Measurements from ENCODE around the gene GGA3. TPM values are rescaled to one million over a fixed set of nuclear protein-coding genes. Genes with fewer than 3 reads are reported as not detected.
A peak's percentile ranks its signal among the peaks of the same experiment; 100 is the strongest.
"Not testable (repeated sequence)": the region's sequence is repeated elsewhere in the genome, so short reads cannot be mapped to it uniquely, and the experiment has no call there.

Gene GGA3
- total RNA-seq, 1 donor from 2014 or later, result 20.6 TPM

DNA sequence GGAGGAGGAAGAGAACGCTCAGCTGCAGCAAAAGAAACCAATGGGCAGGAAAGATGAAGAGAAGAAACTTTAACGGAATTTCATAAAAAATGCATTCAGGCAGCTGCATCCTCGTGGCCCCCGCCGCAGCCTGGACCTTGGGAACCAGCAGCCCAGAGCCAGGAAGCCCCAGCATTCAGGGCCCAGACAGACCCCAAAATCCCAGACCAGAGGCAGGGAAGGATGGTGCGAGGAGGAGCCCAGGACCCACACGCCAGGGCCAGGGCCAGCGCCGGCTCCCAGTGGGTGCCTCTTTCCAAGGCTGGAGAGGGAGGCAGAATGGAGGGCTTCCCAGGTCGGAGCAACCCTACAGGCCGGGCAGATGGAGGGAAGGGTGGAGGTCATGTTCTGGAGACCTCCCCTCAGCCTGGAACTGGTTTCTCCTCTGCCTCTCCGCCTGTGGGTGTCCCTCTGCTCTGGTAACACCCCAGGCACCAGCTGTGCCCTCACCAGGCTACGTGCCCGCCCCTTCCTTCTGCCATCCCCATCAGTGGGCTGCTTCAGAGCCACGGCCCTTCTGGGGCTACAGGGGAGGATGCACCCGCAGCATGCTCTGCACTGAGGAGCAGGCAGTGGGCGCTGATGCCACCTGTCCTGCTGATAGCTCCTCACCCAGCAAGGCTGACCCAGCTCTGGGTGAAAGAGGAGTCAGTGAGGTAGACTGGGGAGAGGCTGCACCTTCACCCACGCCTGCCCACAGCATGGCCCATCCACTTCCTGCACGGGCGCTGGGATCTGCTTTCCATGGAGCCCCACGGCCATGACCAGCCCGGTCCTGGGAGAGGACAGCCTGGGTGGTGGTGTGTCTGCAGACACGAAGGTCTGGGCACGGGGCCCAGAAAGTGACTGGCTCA is 10.8 kb upstream of the GGA3 start:
- no peak for ATAC-seq

- peak; percentile 79 for ATAC-seq
These were observed 10.0 kb upstream of the GGA3 start for GRCh38 chr17:75271233-75271954.

GRCh38 chr17:75270966-75271232 is 9.5 kb upstream of the GGA3 start, which contains the start of gene MIF4GD:
Gene MIF4GD, minus strand, starts transcription at chr17:75271231. Its CDS starts 1,036 bp downstream, at chr17:75270195.
- ATAC-seq, result no peak

DNA sequence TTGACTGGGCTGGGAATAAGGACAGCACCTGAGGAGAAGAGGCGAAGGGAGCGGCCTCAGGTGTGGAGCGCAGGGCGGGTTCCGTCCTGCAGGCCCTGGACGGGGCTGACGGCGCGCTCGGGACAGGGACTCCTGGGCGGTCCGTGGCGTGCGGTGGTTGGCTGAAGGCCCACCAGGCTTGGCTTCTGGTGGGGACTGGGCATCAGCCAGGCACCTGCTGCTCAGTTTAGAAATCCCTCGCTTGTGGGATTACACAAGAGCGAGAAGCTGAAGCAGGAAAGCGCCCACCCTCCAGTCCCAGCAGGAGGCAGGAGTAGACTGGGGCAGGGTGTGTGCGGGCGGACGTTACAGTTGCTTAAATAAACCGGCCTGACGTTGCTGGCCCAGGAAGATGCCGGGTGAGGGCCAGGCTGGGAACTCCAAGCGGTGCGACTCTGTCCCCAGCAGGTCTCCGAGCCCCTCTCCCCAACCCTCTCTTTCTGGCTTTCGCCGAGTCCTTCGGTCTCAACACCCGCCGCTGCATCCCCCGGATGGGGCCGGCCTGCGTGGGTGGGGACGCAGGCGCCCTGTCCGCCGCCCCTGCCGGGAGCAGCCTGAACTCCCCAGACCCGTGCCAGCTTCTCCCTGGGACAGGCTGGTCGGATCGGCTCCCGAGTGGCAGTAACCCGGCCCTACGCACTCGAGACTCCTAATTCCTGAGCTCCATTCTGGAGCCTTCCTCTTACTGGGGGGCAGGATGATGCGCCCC is 9.0 kb upstream of the GGA3 start:
- peak; percentile 51 for ATAC-seq

DNA sequence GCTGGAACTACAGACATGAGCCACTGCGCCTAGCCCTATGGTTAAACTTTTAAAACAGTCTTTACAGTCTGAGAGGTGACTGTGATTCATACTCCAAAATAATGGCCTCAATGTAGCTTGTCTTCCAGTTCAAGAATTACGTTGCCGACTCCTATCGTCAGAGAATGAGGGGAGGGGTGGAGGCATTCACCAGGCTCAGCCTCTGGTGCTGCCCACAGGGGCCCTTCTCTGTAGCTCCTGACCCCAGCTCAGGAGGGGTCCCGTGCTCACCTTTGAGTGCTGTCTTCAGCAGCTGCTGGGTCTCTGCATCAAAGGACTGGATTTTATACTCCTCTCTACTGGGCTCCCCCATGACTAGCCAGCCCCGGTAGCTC is 8.4 kb upstream of the GGA3 start:
- ATAC-seq, result no peak

DNA sequence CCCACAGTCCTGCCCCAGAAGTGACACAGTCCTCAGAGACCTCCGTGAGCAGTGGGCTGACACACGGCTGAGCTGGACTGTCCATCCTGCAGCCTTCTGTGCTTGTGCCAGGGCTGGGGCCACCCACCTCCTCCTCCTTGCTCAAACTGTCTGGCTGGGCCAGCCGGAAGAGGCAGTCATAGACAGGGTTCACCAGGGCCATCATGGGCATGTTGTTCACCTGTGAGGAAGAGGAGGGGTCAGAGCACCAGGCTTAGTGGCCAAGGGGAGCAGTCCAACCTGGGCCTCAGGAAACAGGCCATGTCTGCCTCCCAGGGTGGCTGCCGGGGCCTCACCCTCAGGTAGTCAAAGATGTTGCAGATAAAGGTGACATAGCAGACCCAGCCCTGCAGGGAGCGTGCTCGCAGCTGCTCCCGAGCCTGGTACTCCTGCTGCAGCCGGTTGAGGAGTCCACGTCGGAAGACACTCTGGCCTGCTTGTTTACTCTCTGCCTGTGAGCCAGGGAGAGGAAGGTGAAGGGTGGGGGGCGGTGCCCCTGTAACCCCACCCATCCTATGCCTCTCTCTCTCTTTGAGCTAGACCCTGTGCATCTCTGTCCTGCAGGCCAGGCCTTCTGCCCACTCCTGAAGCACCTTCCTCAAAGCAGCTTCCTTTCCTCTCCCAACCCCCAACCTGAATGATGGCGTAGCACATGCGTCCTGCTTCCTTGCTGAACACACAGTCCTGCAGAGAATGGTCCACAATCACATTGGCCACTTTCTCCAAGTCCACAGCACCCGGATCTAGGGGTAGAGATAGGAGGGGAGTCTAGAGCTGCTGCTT is 6.2 kb upstream of the GGA3 start:
- ATAC-seq, result no peak

DNA sequence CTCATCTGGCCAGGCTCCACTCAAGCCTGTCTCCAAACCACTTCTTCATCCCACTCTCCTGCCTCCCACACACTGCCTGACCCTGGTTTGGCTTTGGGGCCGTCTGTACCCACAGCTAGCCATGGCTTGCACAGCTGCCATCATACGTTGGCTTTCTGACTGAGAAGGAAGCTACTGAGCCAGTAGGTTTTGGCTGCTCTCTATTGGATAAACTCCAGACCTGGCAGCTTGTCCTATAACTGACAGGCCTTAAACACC is 5.7 kb upstream of the GGA3 start:
- ATAC-seq, result no peak

DNA sequence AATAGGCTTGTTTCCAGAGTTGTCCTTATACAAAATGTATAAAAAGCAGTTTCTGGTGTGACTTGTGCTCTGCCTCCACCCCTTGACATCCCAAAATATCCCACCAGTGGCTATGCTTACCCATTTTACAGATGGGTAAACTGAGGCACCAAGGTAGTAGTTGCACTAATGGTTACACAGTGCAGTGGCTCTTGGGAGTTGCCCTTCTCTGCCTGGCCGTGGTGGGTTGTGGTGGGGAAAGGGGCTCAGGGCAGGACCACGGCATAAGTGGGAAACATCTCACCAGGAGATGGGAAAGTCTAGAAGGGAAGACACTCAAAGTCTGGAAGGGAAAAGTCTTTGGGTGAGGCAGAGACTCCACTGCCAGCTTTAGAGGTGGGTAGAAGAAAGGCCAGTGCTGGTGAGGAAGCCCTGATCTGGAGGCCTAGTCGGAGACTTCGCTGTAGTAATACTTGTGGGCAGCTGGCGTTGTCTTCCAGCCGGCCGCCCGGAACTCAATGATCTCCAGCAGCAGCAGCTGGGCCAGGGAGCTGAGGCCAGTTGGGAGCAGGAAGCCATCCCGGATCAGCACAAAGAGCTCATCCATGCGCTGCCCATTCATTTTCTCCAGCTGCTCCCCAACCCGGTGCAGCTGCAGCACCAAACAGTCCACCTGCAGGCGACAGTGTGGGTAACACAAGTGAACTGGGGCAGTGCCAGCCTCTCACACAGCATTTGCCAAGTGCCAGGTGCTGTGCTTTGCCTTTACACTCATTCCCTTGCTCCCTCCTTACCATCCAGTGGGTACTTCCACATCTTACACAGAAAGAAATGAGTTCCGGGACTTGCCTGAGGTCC is 5.1 kb upstream of the GGA3 start:
- ATAC-seq, result no peak

- ATAC-seq, result no peak
These were observed 4.4 kb upstream of the GGA3 start for GRCh38 chr17:75265614-75266315.

DNA sequence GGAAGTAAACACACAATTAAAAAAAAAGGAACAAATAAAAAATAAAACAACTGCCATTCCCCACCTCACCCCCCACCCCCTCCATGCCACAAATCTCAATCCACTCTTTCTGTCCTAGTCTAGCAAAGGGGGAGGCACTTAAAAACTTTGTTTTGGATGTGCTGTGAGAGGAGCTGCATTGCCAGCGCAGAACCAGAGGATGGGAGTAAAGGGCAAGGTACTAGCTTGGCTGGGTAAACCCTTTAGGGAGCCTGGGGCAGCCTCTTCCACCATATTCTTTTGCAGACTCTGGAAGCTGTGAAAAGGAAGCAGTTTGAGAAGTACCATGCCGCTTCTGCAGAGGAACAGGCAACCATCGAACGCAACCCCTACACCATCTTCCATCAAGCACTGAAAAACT is 1.6 kb upstream of the GGA3 start:
- no peak for ATAC-seq

- ATAC-seq, result peak; percentile 4
These were observed 753 bp upstream of the GGA3 start for GRCh38 chr17:75262112-75262606.

GRCh38 chr17:75260641-75261335 is 618 bp downstream of the GGA3 start:
- ATAC-seq, result peak; percentile 17

DNA sequence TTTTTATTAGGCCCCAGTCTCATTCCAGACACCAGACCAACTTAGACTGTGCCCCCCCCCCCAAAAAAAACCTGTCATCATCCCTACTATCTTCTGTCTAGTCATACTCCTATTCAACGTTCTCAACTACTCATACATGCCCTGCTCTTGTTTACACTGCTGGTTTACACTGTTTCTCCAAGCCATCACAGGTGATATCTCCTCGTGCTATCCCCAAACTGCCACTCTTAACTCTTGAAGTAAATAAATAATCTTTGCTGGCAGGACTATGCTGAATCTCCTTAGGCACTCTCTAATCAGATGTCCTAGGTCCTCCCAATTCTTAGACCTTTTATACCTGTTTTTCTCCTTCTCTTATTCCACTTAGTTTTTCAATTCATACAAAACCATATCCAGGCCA is 4.2 kb downstream of the GGA3 start:
- not testable (repeated sequence) for ATAC-seq

- not testable (repeated sequence) for ATAC-seq
These were observed 5.3 kb downstream of the GGA3 start for GRCh38 chr17:75255954-75256698.

DNA sequence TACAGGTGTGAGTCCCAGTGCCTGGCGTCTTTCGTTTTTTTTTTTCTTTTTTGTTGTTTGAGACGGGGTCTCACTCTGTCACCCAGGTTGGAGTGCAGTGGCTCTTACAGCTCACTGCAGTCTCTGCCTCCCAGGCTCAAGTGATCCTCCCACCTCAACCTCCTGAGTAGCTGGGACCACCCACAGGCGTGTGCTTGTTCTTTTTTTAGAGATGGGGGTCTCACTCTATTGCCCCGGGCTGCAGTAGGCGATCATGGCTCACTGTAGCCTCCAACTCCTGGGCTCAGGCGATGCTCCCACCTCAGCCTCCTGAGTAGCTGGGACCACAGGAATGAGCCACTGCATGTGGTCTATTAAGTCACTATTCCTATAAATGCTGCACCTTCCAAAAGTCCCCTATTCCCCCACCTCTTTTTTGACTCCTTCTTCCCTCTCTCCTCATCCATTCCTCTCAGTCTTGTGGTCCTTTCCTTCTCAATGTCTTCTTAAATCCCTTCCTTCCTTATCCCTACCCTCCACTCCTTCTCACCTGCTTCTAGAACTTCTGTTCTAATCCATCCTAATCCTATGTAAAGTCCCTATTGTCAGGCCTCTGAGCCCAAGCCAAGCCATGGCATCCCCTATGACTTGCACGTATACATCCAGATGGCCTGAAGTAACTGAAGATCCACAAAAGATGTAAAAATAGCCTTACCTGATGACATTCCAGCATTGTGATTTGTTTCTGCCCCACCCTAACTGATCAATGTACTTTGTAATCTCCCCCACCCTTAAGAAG is 9.2 kb downstream of the GGA3 start:
- peak; percentile 58 for ATAC-seq

GRCh38 chr17:75250009-75250471 is 11.4 kb downstream of the GGA3 start:
- peak; percentile 84 for ATAC-seq

GRCh38 chr17:75249564-75249963 is 11.8 kb downstream of the GGA3 start:
- ATAC-seq, result no peak

DNA sequence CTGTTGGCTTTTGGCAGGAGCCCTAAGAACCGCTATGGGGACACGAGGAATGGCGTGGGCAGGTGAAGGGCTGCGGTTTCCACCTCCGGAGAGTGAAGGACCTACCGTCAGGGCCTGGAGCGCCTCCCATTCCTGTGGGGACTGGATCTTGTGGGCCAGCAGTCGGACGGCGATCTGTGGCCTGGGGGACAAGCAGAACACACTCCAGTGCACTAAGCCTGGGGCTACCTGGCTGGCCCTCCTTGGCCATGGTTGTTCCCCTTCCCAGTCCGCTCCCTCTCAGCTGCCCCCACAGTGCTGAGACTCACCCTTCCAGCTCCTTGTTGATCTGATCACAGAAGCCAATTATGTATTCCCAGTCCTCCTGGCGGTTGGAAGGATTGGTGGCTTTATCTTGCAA is 15.0 kb downstream of the GGA3 start:
- ATAC-seq, result no peak

- no peak for ATAC-seq
These were observed 16.4 kb downstream of the GGA3 start for GRCh38 chr17:75245011-75245410.

Measured in esophagus mucosa (tissue), 1 donor.